ENCODE results near the gene SPTB.

- TF ChIP-seq CTCF (IDR thresholded peaks at IDR 0.05; ENCODE audit: low read depth, low read length) (peak; percentile 43), EZH2phosphoT487 (IDR thresholded peaks at IDR 0.05; ENCODE audit: low read depth) (no peak)
Measured at GRCh38 chr14:64761441-64762043, 118.2 kb downstream of the SPTB start.
